Common myeloid progenitor, CD34-positive (primary cell): ENCODE data around the gene FTO.

Experiments
- CTCF ChIA-PET: fragments of 350-600 bp; sonication (Branson Sonifier 250); formaldehyde crosslinking; loops from one replicate; lab custom pipeline; 2021; ENCODE audit warnings: antibody characterized with exemption; lab: Charles Lee
- POLR2A ChIA-PET: fragments of 350-600 bp; sonication (Branson Sonifier 250); formaldehyde crosslinking; loops from one replicate; lab custom pipeline; 2021; ENCODE audit warnings: antibody characterized with exemption; lab: Charles Lee
- DNase-seq, 3 donors: peaks; one replicate each; pipeline versions ENCODE4 v3.0.0 to v3.0.0-alpha.2; 2013
- H3K27ac ChIP-seq, 2 experiments: 1 replicate in 1 of 2; 2 replicates in 1 of 2; pipeline ENCODE4 v1.7.0; 2013; ENCODE audit warnings: inconsistent platforms in 2 of 2, low read length in 2 of 2, mild to moderate bottlenecking in 2 of 2, low read depth in 1 of 2, moderate library complexity in 1 of 2; ENCODE audit not compliant: severe bottlenecking in 2 of 2, insufficient read depth in 1 of 2, poor library complexity in 1 of 2
- H3K27me3 ChIP-seq, 5 experiments: replicated peaks in 2 of 5; 1 replicate in 3 of 5; 2 replicates in 2 of 5; pipeline versions ENCODE4 v1.6.1 to v1.7.0; 2013; ENCODE audit warnings: low read length in 4 of 5, mild to moderate bottlenecking in 2 of 5, moderate library complexity in 2 of 5, inconsistent platforms in 1 of 5; ENCODE audit not compliant: insufficient read depth in 5 of 5, control insufficient read depth in 4 of 5
- H3K36me3 ChIP-seq, 4 experiments: 1 replicate in 2 of 4; 2 replicates in 2 of 4; pipeline versions ENCODE4 v1.6.1 to v1.7.0; 2013; ENCODE audit warnings: low read length in 3 of 4, control low read depth in 1 of 4, mild to moderate bottlenecking in 1 of 4; ENCODE audit not compliant: control insufficient read depth in 4 of 4, insufficient read depth in 4 of 4
- H3K4me1 ChIP-seq, 4 experiments: 1 replicate in 3 of 4; 2 replicates in 1 of 4; pipeline versions ENCODE4 v1.6.1 to v1.7.1; 2013; ENCODE audit warnings: low read length in 3 of 4, mild to moderate bottlenecking in 3 of 4, control low read depth in 1 of 4, inconsistent platforms in 1 of 4, moderate library complexity in 1 of 4; ENCODE audit not compliant: control insufficient read depth in 4 of 4, insufficient read depth in 4 of 4; ENCODE audit errors: control extremely low read depth in 1 of 4
- H3K4me3 ChIP-seq, 7 experiments: 1 replicate in 4 of 7; 2 replicates in 3 of 7; pipeline versions ENCODE4 v1.5.1 to v1.7.0; 2013; ENCODE audit warnings: mild to moderate bottlenecking in 7 of 7, low read length in 6 of 7, moderate library complexity in 6 of 7, inconsistent platforms in 2 of 7, low read depth in 2 of 7, control low read depth in 1 of 7; ENCODE audit not compliant: insufficient read depth in 4 of 7, control insufficient read depth in 1 of 7; ENCODE audit errors: extremely low read depth in 1 of 7
- H3K9me3 ChIP-seq, 5 experiments: 1 replicate in 4 of 5; 2 replicates in 1 of 5; pipeline versions ENCODE4 v1.6.1 to v1.7.1; 2013; ENCODE audit warnings: low read length in 4 of 5, mild to moderate bottlenecking in 2 of 5, inconsistent platforms in 1 of 5, low read depth in 1 of 5, moderate library complexity in 1 of 5; ENCODE audit not compliant: control insufficient read depth in 4 of 5, insufficient read depth in 2 of 5; ENCODE audit errors: control extremely low read depth in 1 of 5
- WGBS: methylation state at CpG from one replicate; pipeline ENCODE4 v1.1.5; 2013; ENCODE audit not compliant: insufficient coverage; 5-methylcytosine and 5-hydroxymethylcytosine counted together

The FTO gene

GRCh38 chr16:53805113-53805512 lies 101.2 kb downstream of the FTO start:
- Histone ChIP-seq H3K4me1 (no peaks in the 10 kb centered on the region), H3K27me3 (no peaks in the 10 kb centered on the region), H3K4me3 (no peak overlapping the region), H3K27ac (no peak overlapping the region), H3K36me3 (peaks cover 0 to 1% (median 0%) of the 10 kb centered on the region in 4 experiments), H3K9me3 (peaks cover 0 to 9% (median 0%) of the 10 kb centered on the region in 5 experiments)
- ChIA-PET CTCF (interaction anchor here (1.1 kb wide), 1 partner anchor 31 kb away, joined by 4 read pairs; no protein-coding TSS in a partner anchor), POLR2A (no interaction called here)
- no peak for DNase-seq
- WGBS = 100% methylated on average over 1 of the region's 2 CpGs

- H3K36me3 ChIP-seq = peaks cover 0 to 6% (median 3%) of the 10 kb centered on the region in 4 experiments
- POLR2A ChIA-PET = no interaction called here
- DNase-seq = no peak
- CTCF ChIA-PET = interaction anchor here (1.1 kb wide), 1 partner anchor 32 kb away, joined by 4 read pairs; no protein-coding TSS in a partner anchor
- no peaks in the 10 kb centered on the region for H3K27me3 ChIP-seq
- H3K9me3 ChIP-seq = peaks cover 0 to 6% (median 0%) of the 10 kb centered on the region in 5 experiments
- H3K4me1 ChIP-seq = no peaks in the 10 kb centered on the region
- H3K27ac ChIP-seq = no peak overlapping the region
- WGBS = 100% methylated on average over 1 of the region's 4 CpGs
- no peak overlapping the region for H3K4me3 ChIP-seq
These were observed 101.8 kb downstream of the FTO start for GRCh38 chr16:53805752-53806151.

GRCh38 chr16:53809088-53809932 lies 105.4 kb downstream of the FTO start:
- H3K27ac ChIP-seq = no peak overlapping the region
- no peaks in the 10 kb centered on the region for H3K27me3 ChIP-seq
- WGBS = 100% methylated on average over 2 of the region's 8 CpGs
- H3K36me3 ChIP-seq = peaks cover 0 to 18% (median 14%) of the 10 kb centered on the region in 4 experiments
- no peaks in the 10 kb centered on the region for H3K4me1 ChIP-seq
- no peak for DNase-seq
- H3K4me3 ChIP-seq = no peak overlapping the region
- CTCF ChIA-PET = no interaction called here
- no peaks in the 10 kb centered on the region for H3K9me3 ChIP-seq
- POLR2A ChIA-PET = no interaction called here

DNA sequence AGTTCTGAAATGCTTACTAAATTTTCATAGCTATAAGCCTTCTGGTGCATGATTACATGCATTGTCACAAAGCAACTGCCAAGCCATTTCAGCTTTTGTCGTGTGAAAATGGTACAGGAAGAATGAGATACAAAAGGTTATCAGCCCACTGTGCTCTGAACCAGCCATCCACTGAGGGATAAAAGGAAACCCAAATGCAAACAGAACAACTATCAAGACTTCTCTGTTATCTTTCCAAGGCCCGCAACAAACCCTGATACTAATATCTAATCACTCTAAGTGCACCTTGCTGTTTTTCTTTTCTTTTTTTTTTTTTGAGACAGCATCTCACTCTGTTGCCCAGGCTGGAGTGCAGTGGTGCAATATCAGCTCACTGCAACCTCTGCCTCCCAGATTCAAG lies 109.0 kb downstream of the FTO start:
- POLR2A ChIA-PET = no interaction called here

DNA sequence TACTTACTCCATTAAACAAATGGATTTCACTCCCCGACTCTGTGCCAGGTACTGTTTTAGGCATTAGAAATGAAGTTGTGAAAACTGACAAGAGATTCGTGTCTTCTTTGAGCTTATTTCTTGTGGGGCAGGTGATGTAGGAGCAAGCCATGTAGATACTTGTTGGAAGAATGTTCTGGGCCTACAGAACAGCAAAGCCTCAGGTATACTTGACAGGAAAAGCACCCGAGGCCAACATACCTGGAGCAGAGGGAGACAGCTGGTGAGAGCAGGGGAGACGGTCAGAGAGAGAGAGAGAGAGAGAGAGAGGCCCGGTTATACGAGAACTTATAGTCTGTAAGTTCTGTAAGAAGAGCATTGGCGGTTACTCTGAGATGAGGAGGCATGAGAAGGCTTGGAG lies 110.8 kb downstream of the FTO start:
- Histone ChIP-seq H3K27me3 (no peaks in the 10 kb centered on the region), H3K27ac (no peak overlapping the region), H3K4me3 (no peak overlapping the region), H3K9me3 (no peaks in the 10 kb centered on the region), H3K36me3 (peaks cover 0 to 26% (median 18%) of the 10 kb centered on the region in 4 experiments), H3K4me1 (no peaks in the 10 kb centered on the region)
- ChIA-PET CTCF (no interaction called here), POLR2A (no interaction called here)
- WGBS = 98% methylated on average over 6 of the region's 7 CpGs
- no peak for DNase-seq

More for the DNA sequence above, 109.0 kb downstream of the FTO start:
- peak in 2 of 3 donors; percentile 3 to 9 for DNase-seq
- Histone ChIP-seq H3K36me3 (peaks cover 0 to 26% (median 18%) of the 10 kb centered on the region in 4 experiments), H3K27ac (no peak overlapping the region), H3K4me1 (no peaks in the 10 kb centered on the region), H3K4me3 (no peak overlapping the region), H3K9me3 (no peaks in the 10 kb centered on the region), H3K27me3 (no peaks in the 10 kb centered on the region)
- CTCF ChIA-PET = no interaction called here
- WGBS = 92% methylated on average over 2 of the region's 2 CpGs

DNA sequence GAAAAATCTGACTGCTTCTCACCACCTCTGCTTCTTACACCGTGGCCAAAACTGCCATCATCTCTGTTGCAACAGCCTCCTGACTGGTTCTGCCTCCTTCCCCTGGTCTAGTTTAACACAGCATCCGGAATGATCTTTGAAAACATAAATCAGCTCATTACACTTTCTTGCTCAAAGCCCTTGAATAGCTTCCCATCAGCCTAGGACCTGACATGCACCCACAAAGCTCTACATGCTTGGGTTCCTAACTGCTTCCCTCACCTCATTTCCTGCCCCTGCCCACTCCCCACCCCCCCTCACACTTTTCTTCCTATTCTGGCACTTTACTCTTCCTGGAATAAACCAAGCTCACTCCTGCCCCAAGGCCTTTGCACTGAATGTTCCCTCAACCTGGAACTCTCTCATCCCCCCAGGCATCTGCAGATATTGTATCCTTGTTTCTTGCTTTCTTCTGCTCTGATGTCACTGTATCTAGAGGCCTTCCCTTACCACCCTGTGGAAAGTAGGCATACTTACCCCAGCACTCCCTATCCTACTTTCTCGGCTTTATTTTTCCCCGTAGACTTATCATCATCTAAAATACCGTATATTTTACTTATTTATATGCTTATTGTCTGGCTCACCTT lies 112.4 kb downstream of the FTO start:
- ChIA-PET POLR2A (no interaction called here), CTCF (interaction anchor here (0.9 to 1.2 kb wide), 2 partner anchors 10 to 121 kb away, joined by 3 read pairs; no protein-coding TSS in a partner anchor)
- DNase-seq = no peak
- Histone ChIP-seq H3K36me3 (peaks cover 0 to 22% (median 11%) of the 10 kb centered on the region in 4 experiments), H3K27me3 (no peaks in the 10 kb centered on the region), H3K4me3 (no peak overlapping the region), H3K9me3 (no peaks in the 10 kb centered on the region), H3K27ac (no peak overlapping the region), H3K4me1 (no peaks in the 10 kb centered on the region)
- WGBS = 94% methylated on average over 2 of the region's 5 CpGs
